NB4 (cell line): ENCODE measurements around the gene SLC26A1.

Experiments
- CTCF ChIP-seq: IDR thresholded peaks from one replicate; pipeline ENCODE4 v1.5.1; 2012; ENCODE audit warnings: low read depth, low read length
- MYC ChIP-seq: IDR thresholded peaks from 2 replicates; pipeline ENCODE4 v1.6.1; 2011; ENCODE audit warnings: low read depth, low read length
- TF ChIP-seq, protein P1 (sequence below): IDR thresholded peaks from 2 replicates; pipeline ENCODE4 v1.6.1; 2011; ENCODE audit warnings: low read depth, low read length

DNA sequence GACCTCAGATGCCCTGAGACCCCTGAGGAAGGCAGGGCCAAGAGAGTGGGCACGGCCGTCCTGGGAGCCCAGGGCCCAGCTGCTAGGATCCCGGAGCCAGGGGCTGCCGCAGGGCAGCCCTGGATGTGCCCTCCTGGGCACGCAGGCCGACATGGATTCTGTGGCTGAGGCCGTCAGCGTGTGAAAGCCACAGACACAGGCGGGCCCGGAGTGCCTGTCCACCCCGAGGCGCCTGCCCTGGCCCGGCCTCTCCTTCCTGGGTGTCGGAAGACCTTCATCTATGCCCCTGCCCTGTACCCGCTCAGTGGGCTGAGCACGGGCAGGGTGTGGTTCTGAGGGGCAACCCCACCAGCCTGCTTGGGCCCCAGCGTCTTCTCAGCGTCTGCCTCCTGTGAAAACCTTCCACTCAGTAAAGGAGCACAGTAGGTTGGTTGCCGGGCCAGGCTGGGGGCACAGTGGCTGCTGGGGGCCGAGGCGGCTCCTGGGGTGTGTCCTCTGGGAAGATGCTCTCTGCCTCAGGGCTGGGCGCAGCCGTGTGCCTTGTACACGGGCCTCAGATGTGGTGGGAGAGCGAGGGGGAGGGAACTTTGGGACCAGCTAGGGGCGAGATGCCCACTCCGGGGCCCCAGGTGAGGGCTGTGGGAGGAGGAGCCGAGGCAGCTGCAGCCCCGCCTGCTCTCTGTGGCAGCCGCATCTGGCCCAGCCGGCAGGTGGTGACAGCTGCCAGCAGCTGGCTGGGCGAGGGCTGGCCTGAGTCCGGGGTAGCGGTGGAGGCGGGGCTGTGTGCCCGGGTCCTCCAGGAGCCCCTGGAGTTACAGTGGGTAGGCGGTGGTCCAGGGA lies 39.0 kb upstream of the SLC26A1 start:
- TF ChIP-seq CTCF (no peak), MYC (no peak)
- TF ChIP-seq, protein P1, sequence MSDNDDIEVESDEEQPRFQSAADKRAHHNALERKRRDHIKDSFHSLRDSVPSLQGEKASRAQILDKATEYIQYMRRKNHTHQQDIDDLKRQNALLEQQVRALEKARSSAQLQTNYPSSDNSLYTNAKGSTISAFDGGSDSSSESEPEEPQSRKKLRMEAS, result no peak
